HG02588 (cell line): ENCODE measurements around the gene SEMA7A.

ENCODE experiments used
- ATAC-seq: cut with Tn5 transposase; IDR thresholded peaks from one replicate; pipeline ENCODE4 v1.9.1; 2021; ENCODE audit warnings: mild to moderate bottlenecking, moderate library complexity; ENCODE audit not compliant: unreplicated experiment

Gene SEMA7A

GRCh38 chr15:74431116-74431515 is 2.6 kb downstream of the SEMA7A start:
- no peak for ATAC-seq

GRCh38 chr15:74430510-74430951 is 3.2 kb downstream of the SEMA7A start:
- no peak for ATAC-seq

DNA sequence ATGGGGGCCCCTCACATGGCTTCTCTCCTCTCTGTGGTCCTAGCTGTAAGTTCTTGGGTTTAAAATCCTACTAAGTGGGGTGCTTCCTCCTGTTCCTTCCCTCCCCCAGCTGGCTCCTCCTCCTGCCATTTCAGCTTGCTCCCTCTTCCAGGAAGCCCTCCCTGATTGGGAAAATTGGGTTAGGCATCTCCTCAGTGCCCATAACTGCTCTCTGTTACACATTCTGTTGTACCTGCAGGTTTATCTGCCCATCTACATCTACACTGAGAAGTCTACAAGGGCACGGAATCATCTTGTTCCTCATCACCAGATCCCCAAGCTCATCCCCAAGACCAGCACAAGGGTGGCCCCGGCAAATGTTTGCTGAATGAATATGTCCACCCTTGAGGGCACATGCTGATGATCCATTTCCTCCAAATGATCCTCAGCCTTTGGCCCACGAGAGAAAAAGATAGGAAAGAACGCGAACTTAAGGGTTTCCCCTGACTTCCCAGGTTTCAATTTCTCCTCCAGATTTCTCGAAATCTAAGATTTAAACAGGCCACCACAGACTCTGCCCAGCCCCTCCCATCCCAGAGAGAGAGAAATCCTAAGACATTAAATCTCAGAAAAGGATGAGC is 3.9 kb downstream of the SEMA7A start:
- ATAC-seq: no peak

- ATAC-seq: no peak
Measured at GRCh38 chr15:74428970-74429780, 4.6 kb downstream of the SEMA7A start.

DNA sequence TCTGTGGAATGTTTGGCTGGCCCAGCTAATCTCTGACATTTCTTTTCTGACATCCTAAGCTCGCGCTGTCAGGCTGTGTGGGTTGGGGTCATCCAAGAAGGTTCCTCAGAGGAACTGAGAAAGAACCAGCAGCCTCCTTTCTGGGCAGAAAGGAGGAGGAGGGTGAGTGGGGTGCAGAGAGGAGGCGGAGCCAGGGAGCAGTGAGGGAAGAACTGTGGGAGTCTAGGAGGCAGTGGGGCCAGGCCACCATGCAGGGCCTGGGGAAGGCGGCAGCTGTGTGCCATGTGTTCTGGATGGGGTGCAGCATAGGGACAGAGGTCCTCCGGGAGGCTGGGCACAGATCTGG is 5.3 kb downstream of the SEMA7A start:
- no peak for ATAC-seq

DNA sequence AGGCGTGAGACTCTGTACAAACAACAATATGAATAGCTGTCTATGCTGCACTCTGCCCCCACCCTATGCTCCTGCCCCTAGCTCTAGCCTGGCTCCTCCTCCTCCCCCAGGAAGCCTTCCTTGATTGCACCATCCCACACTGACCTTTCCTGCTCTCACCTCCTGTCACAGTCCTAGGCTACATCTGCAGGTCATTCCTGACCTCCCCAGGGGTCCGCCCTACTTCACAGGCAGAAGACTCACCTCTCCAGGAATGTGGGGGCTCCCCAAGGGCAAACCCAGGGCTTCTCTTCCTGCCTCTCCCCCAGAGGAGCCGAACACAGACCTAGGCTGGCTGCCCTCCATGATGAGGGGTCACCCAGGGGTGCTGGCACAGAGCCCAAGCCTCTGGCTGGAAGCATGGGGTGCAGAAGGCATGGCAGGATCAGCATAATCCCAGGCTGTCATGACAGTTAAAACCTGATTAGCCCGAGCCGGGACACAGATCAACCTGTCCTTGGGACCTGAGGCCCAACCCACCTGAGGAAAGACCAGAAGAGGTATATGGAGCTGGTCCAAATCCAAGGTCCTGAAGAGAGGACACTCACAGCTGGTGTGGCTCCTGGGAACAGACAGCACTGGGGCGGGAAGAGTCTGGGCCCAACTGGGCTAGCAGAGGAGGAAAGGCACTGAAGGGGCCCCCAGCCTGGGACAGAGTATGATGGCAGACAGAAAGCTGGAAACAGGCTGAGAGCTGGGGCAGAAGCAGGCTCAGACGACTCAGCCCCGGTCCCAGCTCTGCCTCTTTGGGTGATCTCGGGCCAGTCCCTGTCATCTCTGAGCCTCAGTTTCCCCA is 5.9 kb downstream of the SEMA7A start:
- no peak for ATAC-seq

- ATAC-seq: no peak
Measured at GRCh38 chr15:74426404-74427281, 7.1 kb downstream of the SEMA7A start.

DNA sequence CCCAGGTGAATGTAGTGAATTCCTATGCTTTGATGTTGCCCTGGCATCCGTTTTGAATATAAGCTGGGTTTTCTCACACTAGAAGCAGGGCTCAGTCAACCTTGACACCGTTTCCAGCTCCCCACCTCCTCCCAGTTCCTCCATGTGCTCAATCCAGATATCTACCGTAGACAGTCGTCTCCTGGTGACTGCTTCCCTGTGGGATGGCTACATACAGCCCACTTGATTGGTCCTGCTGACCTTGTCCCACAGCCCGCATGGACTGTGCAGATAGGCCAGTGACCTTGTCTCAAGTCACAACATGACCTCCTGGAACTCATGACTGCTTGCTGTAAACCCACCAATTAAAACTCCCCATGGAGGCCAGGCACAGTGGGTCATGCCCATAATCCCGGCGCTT is 8.1 kb downstream of the SEMA7A start:
- ATAC-seq: no peak

DNA sequence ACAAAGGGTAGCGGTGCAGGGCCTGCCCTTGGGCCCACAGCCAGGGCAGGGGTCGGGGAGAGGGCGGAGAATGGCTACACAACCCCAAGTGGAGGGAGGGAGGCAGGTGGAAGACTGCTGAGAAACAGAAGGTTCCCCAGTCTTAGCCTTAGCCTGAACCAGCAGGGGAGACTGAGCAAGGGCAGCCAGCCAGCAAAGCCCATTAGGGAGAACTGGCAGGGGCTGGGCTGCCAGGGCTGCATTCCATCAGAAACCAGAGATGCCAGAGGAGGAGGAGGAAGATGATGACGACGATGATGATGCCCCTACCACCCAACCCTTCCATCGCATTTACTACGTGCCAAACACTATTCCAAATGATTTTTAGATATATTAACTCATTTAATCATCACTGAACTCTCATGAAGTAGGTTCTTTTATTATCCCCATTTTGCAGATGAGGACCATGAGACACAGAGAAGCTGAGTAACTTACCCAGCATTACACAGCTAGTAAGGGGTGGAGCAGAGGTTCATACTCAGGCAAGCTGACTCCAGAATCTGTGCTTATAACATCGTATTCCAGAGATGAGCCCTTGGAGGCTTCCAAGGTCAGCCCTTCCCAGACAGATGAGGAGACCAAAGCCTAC is 8.7 kb downstream of the SEMA7A start:
- ATAC-seq: no peak

DNA sequence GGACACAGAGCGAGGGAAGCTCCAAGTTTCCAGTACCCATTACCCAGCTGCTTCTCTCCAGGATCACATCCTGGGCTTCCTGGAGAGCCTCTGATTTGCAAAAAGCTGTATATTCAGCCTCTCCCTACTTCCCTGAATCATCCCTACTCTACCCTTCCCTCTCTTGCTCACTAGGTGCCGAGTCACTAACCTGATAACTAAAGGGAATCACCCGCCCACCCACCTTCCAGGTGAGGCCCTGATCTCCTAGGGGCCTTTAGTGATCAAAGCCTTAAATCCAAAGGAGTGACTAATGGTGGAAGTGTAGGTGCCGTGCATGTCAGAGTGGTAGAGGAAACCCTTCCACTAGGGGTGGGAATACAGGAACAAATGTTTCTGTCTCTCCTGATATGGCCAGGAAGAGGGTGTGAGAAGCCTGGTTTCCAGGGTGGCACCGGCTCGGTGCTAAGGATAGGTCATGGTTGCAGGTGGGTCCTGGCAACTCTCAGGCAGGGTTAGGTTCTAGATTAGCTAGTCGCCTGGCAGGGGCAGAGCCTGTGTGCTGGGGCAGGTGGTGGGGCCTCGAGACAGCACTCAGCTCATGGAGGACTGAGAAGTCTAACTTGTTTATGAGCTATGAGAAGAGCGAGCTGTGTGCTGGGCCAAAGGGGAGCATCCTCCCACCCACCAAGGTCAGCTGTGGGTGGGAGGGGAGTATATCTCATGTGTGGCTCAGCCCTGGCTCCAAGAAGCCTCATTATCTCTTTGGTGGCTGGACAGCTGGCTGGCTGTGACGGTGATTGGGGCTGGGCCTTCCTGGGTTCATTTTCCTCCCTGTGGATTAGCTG is 10.1 kb downstream of the SEMA7A start:
- ATAC-seq: no peak

DNA sequence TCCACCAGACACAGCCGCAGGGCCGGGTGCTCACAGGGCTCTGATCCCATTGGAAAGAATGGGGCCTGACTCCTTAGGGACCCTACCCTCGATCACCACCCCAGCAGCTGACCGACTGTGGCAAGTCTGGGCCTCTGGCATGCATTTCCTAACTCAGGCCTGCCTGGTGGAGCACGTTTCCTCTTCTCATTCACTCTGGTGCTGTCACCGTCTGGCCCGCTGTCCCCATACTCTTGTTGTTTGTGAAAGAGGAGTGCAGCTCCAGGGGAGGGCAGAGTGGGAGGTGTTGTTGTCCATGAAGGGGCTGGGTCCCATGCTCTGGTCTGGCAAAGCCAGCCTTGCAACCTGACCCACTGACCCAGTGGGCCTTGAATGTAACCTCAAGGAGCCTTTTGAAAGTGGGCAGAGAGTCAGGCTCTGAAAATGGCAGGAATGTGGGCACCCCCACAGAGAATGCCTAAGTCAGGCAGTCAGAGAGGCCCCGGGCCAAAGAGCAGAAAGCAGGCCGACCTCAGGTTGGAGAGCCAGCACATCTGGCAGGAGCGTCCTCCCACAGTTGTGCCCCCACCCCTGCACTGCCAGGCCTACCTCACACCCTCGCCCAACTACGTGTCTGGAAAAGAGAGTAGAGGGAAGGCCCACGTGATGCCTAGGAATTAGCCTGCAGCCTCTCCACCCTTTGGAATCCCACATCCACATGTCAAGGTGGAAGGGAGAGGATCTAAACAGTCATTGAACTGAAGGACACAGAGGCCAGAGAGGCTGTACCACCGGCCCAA is 10.9 kb downstream of the SEMA7A start:
- no peak for ATAC-seq

DNA sequence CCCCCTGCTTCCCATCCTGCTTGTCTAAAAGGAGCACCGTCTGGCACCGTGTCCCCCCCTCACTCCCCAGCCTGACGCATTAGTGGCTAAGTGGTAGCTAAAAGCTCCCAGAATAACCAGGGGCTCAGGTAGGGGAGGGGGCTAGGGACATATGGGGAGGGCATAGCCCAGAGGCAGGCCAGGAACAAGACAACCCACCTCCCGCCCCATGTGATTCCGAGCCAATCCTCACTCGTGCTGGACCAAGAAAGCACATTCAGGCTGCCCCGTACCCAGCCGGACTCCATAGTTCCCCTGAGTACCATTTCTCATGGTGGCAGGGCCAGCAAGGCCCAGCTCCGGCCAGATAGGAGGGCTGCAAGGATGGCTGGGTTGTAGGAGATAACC is 11.5 kb downstream of the SEMA7A start:
- ATAC-seq: no peak

DNA sequence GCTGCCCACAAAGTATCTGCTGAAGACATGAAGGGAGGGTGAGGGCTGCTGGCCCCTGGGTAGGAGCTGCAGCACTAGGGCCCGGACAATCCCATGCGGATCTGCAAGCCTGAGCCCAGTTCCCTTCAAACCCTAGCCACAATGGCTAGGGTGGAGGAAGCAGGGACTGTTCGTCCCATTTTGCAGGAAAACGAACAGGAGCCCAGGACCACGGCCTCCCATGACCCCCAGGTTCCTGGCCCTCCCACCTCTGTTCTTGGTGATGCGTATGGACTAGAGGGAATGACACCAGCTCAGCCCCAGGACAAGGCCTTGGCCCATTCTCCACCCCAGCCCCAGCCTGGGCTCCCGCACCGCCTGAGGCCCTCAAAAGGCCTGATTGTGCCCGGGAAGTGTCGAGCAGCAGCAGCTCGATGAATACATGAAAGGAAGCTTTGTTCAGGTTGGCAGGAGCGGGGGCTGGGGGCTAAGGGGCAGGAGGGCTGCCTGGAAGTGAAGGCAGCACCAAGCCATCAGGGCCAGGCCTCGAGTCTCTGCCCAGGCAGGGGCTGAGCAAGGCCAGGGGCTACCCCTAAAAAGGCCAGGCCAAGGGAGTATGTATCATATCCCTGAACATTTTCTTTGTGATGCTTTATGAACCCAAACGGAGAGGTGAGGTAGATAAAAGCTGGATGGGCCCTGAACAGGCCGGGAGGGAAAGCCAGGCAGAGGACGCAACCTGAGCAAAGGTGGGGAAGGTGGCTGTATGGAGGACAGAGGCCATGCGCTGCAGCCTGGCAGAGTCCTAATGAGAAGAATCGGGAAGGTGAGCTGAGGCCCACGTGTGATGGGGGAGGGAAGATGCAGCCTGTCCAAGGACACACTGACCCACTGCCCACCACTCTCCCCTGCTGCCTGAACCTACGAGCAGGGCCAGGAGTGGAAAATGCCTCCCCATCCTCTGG is 12.2 kb downstream of the SEMA7A start:
- ATAC-seq: no peak

DNA sequence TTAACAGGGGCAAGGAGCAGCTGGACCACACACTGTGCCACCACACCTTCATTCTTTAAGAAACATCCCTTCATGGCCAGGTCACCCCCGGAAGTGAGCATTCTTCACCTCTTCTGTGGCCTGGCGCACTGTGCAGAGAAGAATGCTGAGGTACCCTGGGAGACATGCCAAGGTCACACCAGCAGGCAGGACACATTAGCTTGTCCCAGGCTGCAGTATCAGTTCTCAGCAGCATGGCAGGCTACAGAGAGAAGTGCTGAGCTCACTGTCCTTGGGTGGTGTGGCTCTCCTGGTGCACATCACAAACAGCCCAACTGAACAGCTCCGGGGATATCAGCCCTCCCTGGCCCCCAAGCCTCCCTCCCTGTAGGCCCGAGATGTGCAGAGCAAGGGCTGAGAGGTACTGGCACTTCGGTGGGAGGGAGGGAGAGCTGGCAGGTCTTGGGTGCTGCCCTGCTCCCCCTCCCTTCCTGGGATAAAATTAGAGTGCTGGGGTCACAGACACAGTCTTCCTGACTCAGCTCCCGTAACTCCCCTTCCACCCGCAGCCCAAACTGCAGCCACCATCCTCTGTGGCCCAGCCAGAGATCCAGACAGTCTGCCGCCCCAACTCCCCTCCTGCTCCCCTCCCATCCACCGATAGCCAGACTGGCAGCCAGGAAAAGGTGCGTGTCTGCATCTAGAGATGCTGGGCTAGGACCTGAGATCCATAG is 13.4 kb downstream of the SEMA7A start:
- no peak for ATAC-seq

DNA sequence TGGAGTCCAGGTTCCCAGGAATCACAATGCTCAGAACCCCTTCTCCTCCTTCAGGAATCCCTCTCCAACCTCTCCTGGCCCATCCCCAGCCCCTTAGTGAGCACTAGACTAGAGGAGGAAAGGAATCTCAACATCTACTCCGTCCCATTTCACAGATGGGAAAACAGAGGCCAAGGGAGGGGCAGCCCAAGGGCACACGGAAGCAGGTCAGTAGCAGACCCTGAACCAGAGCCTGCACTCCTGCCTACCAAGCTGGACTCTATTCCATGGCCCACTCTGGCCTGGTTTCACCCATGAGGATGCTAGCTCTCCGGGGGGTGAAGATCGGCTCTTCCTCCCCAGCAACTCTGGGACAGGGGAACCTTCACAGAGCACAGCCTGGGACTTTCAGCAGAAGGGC is 14.3 kb downstream of the SEMA7A start:
- ATAC-seq: no peak

- no peak for ATAC-seq
Measured at GRCh38 chr15:74418575-74419338, 15.0 kb downstream of the SEMA7A start.
